ENCODE measurements around the gene FHL2. TPM values are rescaled to one million over a fixed set of nuclear protein-coding genes. Genes with fewer than 3 reads are reported as not detected.

The FHL2 gene
- total and polyA plus RNA-seq, 12 donors, result 437 to 2,354 (median 1,410) TPM

DNA sequence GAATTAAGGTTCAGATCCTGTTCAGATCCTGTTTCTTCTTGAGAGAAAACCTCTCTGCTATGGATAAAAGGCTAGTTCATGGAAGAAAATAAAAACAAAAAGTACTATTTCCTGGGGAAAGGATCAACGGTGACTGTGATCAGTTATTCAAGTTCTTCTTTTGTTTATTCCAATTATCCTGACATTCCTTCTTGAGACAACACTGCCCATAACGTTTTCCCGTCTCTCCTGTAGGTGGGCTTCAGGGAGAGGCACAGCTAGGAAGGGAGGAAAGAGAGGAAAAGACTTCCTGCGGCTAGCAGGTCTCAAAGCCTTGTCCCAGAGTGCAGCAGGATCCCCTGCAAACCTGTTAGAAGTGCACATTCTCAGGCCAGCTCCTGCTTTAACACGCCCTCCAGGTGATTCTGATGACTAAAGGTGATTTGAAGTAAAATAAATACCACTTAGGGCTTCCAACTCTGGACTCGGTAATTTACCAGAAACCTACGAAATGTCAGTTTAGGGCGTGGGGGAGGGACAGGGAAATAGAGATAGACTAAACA, 4.5 kb upstream of the FHL2 start:
- 41 to 49% methylated on average over 8 of the region's 8 CpGs for whole genome bisulfite sequencing, 2 donors
- TF ChIP-seq, protein P1, sequence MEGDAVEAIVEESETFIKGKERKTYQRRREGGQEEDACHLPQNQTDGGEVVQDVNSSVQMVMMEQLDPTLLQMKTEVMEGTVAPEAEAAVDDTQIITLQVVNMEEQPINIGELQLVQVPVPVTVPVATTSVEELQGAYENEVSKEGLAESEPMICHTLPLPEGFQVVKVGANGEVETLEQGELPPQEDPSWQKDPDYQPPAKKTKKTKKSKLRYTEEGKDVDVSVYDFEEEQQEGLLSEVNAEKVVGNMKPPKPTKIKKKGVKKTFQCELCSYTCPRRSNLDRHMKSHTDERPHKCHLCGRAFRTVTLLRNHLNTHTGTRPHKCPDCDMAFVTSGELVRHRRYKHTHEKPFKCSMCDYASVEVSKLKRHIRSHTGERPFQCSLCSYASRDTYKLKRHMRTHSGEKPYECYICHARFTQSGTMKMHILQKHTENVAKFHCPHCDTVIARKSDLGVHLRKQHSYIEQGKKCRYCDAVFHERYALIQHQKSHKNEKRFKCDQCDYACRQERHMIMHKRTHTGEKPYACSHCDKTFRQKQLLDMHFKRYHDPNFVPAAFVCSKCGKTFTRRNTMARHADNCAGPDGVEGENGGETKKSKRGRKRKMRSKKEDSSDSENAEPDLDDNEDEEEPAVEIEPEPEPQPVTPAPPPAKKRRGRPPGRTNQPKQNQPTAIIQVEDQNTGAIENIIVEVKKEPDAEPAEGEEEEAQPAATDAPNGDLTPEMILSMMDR (IDR thresholded peaks at IDR 0.05), result no peak
- Histone ChIP-seq H3K27ac (peak overlapping the region in 9 of 10 donors; percentile 23 to 87 (median 72)), H3K4me3 (no peak overlapping the region), H3K9me3 (no peaks in the 10 kb centered on the region), H3K4me1 (peaks cover 5 to 84% (median 40%) of the 10 kb centered on the region in 9 donors), H3K36me3 (peaks cover 0 to 5% (median 0%) of the 10 kb centered on the region in 9 donors), H3K27me3 (peaks cover 0 to 21% (median 5%) of the 10 kb centered on the region in 7 donors)
- DNase-seq (no peak), ATAC-seq (no peak)
- intact Hi-C loops (cut with DNase I), result no loop called here

DNA sequence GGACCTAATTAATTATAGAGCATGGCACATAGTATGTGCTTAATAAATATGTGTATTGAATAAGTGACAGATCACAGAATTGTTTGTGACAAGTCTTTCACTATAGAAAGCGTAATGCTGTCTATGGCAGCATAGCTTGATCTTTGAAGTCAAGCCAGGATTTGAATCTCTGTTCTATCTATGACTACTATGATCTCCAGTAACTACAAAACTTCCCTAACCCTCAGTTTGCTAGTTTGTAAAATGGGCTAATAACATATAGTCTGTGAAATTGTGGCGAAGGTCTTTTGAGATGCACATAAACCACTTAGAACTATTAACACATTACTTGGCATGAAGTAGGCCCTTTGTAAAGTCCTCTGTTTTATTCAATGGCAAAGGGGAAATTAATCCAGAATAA, 4.0 kb upstream of the FHL2 start:
- WGBS, 2 donors, result 60 to 72% methylated on average over 2 of the region's 2 CpGs
- H3K4me1 ChIP-seq, result peaks cover 6 to 82% (median 35%) of the 10 kb centered on the region in 9 donors
- peak overlapping the region in 6 of 10 donors; percentile 51 to 87 (median 76) for H3K27ac ChIP-seq
- DNase-seq, result no peak
- H3K27me3 ChIP-seq, result peaks cover 0 to 26% (median 7%) of the 10 kb centered on the region in 7 donors
- no peak overlapping the region for H3K4me3 ChIP-seq
- intact Hi-C loops (cut with DNase I), result no loop called here
- TF ChIP-seq, protein P1 (IDR thresholded peaks at IDR 0.05), result no peak
- ATAC-seq, result no peak
- H3K9me3 ChIP-seq, result no peaks in the 10 kb centered on the region
- H3K36me3 ChIP-seq, result peaks cover 0 to 5% (median 0%) of the 10 kb centered on the region in 9 donors

DNA sequence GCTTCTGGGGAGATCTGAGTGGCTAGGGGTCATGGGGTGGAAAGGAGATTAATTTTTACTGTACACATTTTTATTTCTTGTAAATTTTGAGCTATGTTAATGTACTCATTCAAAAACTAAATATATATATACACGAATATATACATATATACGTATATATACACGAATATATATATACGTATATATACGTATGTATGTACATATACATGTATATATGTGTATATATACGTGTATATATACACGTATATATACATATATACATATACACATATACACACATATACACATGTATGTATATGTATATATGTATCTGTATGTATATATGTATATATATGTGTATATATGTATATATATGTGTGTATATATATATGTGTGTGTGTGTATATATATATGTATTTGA, 3.0 kb upstream of the FHL2 start:
- DNase-seq, result no peak
- peak overlapping the region in 2 of 10 donors; percentile 92 to 93 for H3K27ac ChIP-seq
- TF ChIP-seq, protein P1 (IDR thresholded peaks at IDR 0.05), result no peak
- ATAC-seq, result no peak
- H3K4me1 ChIP-seq, result peaks cover 6 to 82% (median 31%) of the 10 kb centered on the region in 9 donors
- H3K9me3 ChIP-seq, result no peaks in the 10 kb centered on the region
- peaks cover 0 to 35% (median 12%) of the 10 kb centered on the region in 7 donors for H3K27me3 ChIP-seq
- intact Hi-C loops (cut with DNase I), result no loop called here
- H3K36me3 ChIP-seq, result peaks cover 0 to 5% (median 0%) of the 10 kb centered on the region in 9 donors
- 60 to 66% methylated on average over 7 of the region's 7 CpGs for WGBS, 2 donors
- no peak overlapping the region for H3K4me3 ChIP-seq

DNA sequence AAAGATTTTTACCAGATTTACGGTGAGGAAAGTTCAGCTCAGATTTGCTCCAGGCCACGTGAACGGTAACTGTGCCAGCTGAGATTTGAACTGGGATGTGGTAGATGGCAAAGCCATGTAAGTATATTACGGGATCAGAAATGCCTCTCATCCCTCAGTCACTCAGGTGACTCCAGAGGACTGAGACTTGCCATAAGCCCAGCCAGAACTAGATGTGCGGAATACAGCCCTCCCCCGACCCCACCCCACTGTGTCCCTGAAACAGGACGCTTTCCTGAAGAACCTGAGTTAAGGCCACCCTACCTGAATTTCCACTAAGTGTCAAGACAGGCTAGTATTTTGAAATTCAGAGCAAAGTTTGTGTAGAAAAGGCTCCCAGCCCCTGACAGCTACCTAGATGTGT, 1.3 kb upstream of the FHL2 start:
- H3K4me3 ChIP-seq, result peak overlapping the region in 1 of 10 donors; percentile 63
- intact Hi-C loops (cut with DNase I), result no loop called here
- peaks cover 0 to 9% (median 0%) of the 10 kb centered on the region in 9 donors for H3K36me3 ChIP-seq
- H3K27ac ChIP-seq, result peak overlapping the region in 6 of 10 donors; percentile 84 to 95 (median 92)
- peaks cover 0 to 36% (median 13%) of the 10 kb centered on the region in 7 donors for H3K27me3 ChIP-seq
- peaks cover 7 to 82% (median 26%) of the 10 kb centered on the region in 9 donors for H3K4me1 ChIP-seq
- WGBS, 2 donors, result 63 to 75% methylated on average over 7 of the region's 7 CpGs
- ATAC-seq (peak in 1 of 8 donors; percentile 5), DNase-seq (no peak)
- TF ChIP-seq, protein P1 (IDR thresholded peaks at IDR 0.05), result no peak
- H3K9me3 ChIP-seq, result no peaks in the 10 kb centered on the region

Data from heart right ventricle (tissue), 16 donors.